Loucy (cell line): ENCODE measurements around the gene ALPL.

ENCODE experiments used
- H2AFZ ChIP-seq: fragments of 200-600 bp; sonication (generic); 2 replicates; pipeline ENCODE4 v1.6.0; 2016; ENCODE audit warnings: antibody characterized with exemption, mild to moderate bottlenecking, low read length, moderate library complexity
- H3F3A ChIP-seq: fragments of 200-600 bp; 2 replicates; pipeline ENCODE4 v1.6.0; 2016; ENCODE audit warnings: antibody characterized with exemption, low read depth, mild to moderate bottlenecking
- H3K27me3 ChIP-seq: fragments of 200-600 bp; sonication (generic); 2 replicates; pipeline ENCODE4 v1.6.1; 2014; ENCODE audit warnings: low read length, mild to moderate bottlenecking; ENCODE audit not compliant: insufficient read depth, poor library complexity, severe bottlenecking
- H3K36me3 ChIP-seq: fragments of 200-600 bp; sonication (generic); 2 replicates; pipeline ENCODE4 v1.6.1; 2016; ENCODE audit warnings: low read length; ENCODE audit not compliant: insufficient read depth
- H3K4me1 ChIP-seq: fragments of 200-600 bp; sonication (generic); 2 replicates; pipeline ENCODE4 v1.5.1; 2014; ENCODE audit warnings: low read length, mild to moderate bottlenecking; ENCODE audit not compliant: insufficient read depth, poor library complexity, severe bottlenecking
- H3K4me2 ChIP-seq: fragments of 200-600 bp; sonication (generic); 2 replicates; pipeline ENCODE4 v1.6.0; 2014; ENCODE audit warnings: antibody characterized with exemption, low read length, low read depth, mild to moderate bottlenecking; ENCODE audit not compliant: poor library complexity, severe bottlenecking
- H3K4me3 ChIP-seq: fragments of 200-600 bp; sonication (generic); 2 replicates; pipeline ENCODE4 v1.5.1; 2014; ENCODE audit warnings: low read length, mild to moderate bottlenecking, mixed read lengths; ENCODE audit not compliant: poor library complexity, severe bottlenecking
- H3K79me2 ChIP-seq: fragments of 200-600 bp; sonication (generic); 2 replicates; pipeline ENCODE4 v1.6.1; 2014; ENCODE audit warnings: low read length; ENCODE audit not compliant: insufficient read depth
- H3K9ac ChIP-seq: fragments of 200-600 bp; sonication (generic); 2 replicates; pipeline ENCODE4 v1.6.0; 2014; ENCODE audit warnings: mild to moderate bottlenecking, low read depth, low read length, moderate library complexity; ENCODE audit not compliant: poor library complexity, severe bottlenecking
- H3K9me2 ChIP-seq: fragments of 200-600 bp; sonication (generic); replicated peaks from 2 replicates; pipeline ENCODE4 v1.6.1; 2016; ENCODE audit warnings: low read depth, low read length, mixed read lengths
- H3K9me3 ChIP-seq: fragments of 200-600 bp; sonication (generic); 2 replicates; pipeline ENCODE4 v1.6.1; 2014; ENCODE audit warnings: mild to moderate bottlenecking, antibody characterized with exemption, low read length, low read depth; ENCODE audit not compliant: insufficient read depth
- H4K20me1 ChIP-seq: fragments of 200-600 bp; sonication (generic); 2 replicates; pipeline ENCODE4 v1.6.0; 2014; ENCODE audit warnings: antibody characterized with exemption, low read length, mild to moderate bottlenecking; ENCODE audit not compliant: insufficient read depth, poor library complexity, severe bottlenecking
- CTCF ChIP-seq: fragments of 200-600 bp; sonication (generic); conservative IDR thresholded peaks from 2 replicates; pipeline ENCODE4 v1.5.1; 2014; ENCODE audit warnings: mild to moderate bottlenecking, antibody characterized with exemption, low read length
- EZH2phosphoT487 ChIP-seq: fragments of 200-600 bp; IDR thresholded peaks from 2 replicates; pipeline ENCODE4 v1.6.1; 2018; ENCODE audit warnings: antibody characterized with exemption, mild to moderate bottlenecking, moderate library complexity, borderline replicate concordance

Gene ALPL

GRCh38 chr1:21525340-21525717 is 16.1 kb downstream of the ALPL start:
- no peak overlapping the region for H3K4me2 ChIP-seq
- no peaks in the 10 kb centered on the region for H3K9me2 ChIP-seq
- no peaks in the 10 kb centered on the region for H3K36me3 ChIP-seq
- no peaks in the 10 kb centered on the region for H3K27me3 ChIP-seq
- TF ChIP-seq CTCF (no peak), EZH2phosphoT487 (no peak)
- no peaks in the 10 kb centered on the region for H3K4me1 ChIP-seq
- H3K9me3 ChIP-seq = no peaks in the 10 kb centered on the region
- H3K9ac ChIP-seq = no peak overlapping the region
- no peaks in the 10 kb centered on the region for H4K20me1 ChIP-seq
- H3K79me2 ChIP-seq = no peaks in the 10 kb centered on the region
- no peaks in the 10 kb centered on the region for H3F3A ChIP-seq
- H3K4me3 ChIP-seq = no peak overlapping the region
- H2AFZ ChIP-seq = no peak overlapping the region

GRCh38 chr1:21526441-21526840 is 17.2 kb downstream of the ALPL start:
- Histone ChIP-seq H3K4me1 (no peaks in the 10 kb centered on the region), H3F3A (no peaks in the 10 kb centered on the region), H3K4me3 (no peak overlapping the region), H3K9ac (no peak overlapping the region), H3K79me2 (no peaks in the 10 kb centered on the region), H4K20me1 (no peaks in the 10 kb centered on the region), H2AFZ (no peak overlapping the region), H3K36me3 (no peaks in the 10 kb centered on the region), H3K9me2 (no peaks in the 10 kb centered on the region), H3K9me3 (no peaks in the 10 kb centered on the region), H3K4me2 (no peak overlapping the region), H3K27me3 (no peaks in the 10 kb centered on the region)
- no peak for TF ChIP-seq CTCF
- TF ChIP-seq EZH2phosphoT487 = no peak

- Histone ChIP-seq H3K9ac (no peak overlapping the region), H3K79me2 (no peaks in the 10 kb centered on the region), H3K27me3 (no peaks in the 10 kb centered on the region), H3K4me1 (no peaks in the 10 kb centered on the region), H3K4me2 (no peak overlapping the region), H3K9me2 (no peaks in the 10 kb centered on the region), H3K36me3 (no peaks in the 10 kb centered on the region), H3K4me3 (no peak overlapping the region), H3F3A (no peaks in the 10 kb centered on the region), H3K9me3 (no peaks in the 10 kb centered on the region), H2AFZ (no peak overlapping the region), H4K20me1 (no peaks in the 10 kb centered on the region)
- no peak for TF ChIP-seq CTCF
- TF ChIP-seq EZH2phosphoT487 = no peak
Observed at GRCh38 chr1:21530368-21531016, 21.3 kb downstream of the ALPL start.
